ENCODE data around the gene SF3A2.

DNA sequence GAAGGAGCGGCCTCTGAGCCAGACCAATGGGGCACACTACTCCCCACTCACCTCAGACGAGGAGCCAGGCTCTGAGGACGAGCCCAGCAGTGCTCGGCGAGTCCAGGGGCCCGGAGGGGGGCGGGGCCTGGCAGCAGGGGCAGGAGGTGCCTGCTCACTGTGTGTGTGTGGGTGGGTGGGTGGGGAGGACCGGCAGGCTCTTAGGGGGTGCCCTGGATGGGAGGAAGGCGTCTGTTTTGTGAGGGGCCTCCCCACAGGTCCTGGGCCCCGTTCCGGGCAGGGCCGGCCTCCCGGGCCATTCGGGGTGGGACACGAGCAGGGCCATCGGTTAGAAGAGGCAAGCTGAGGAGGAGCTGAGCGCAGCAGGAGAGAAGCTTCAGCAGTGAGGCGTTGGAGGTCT, 13.2 kb upstream of the SF3A2 start:
- no peak for TF ChIP-seq CTCF (IDR thresholded peaks at IDR 0.05; ENCODE audit: low read length)
- no peak for TF ChIP-seq EZH2 (IDR thresholded peaks at IDR 0.05; ENCODE audit: borderline replicate concordance, low read length)
